Activated CD4-positive, alpha-beta T cell treated with anti-CD3 and anti-CD28 coated beads, Interleukin-2, amount 50 U/mL, for 1 hour (primary cell): ENCODE measurements around the gene SLC39A11.
"Not testable (repeated sequence)": the region's sequence is repeated elsewhere in the genome, so short reads cannot be mapped to it uniquely, and the experiment has no call there.

ENCODE experiments used
- DNase-seq: peaks from one replicate; pipeline ENCODE4 v3.0.0-alpha.2; 2020

SLC39A11 gene

GRCh38 chr17:73105431-73105830 is 12.9 kb upstream of the SLC39A11 start:
- no peak for DNase-seq

- no peak for DNase-seq
Measured at GRCh38 chr17:73104450-73104849, 12.0 kb upstream of the SLC39A11 start.

GRCh38 chr17:73103641-73104335 is 11.3 kb upstream of the SLC39A11 start:
- no peak for DNase-seq

GRCh38 chr17:73101031-73101430 is 8.5 kb upstream of the SLC39A11 start:
- DNase-seq = no peak

- DNase-seq = no peak
Measured at GRCh38 chr17:73100363-73100762, 7.9 kb upstream of the SLC39A11 start.

GRCh38 chr17:73099511-73099910 is 7.0 kb upstream of the SLC39A11 start:
- DNase-seq = no peak

- no peak for DNase-seq
Measured at GRCh38 chr17:73098919-73099318, 6.4 kb upstream of the SLC39A11 start.

- DNase-seq = not testable (repeated sequence)
Measured at GRCh38 chr17:73097973-73098765, 5.7 kb upstream of the SLC39A11 start.

- DNase-seq = no peak
Measured at GRCh38 chr17:73096866-73097265, 4.4 kb upstream of the SLC39A11 start.

- DNase-seq = no peak
Measured at GRCh38 chr17:73096211-73096610, 3.7 kb upstream of the SLC39A11 start.

- no peak for DNase-seq
Measured at GRCh38 chr17:73093286-73093685, 798 bp upstream of the SLC39A11 start.

- no peak for DNase-seq
Measured at GRCh38 chr17:73091770-73092522, 542 bp downstream of the SLC39A11 start.

- DNase-seq = no peak
Measured at GRCh38 chr17:73091410-73091769, 1.1 kb downstream of the SLC39A11 start.

GRCh38 chr17:73090396-73091202 is 1.9 kb downstream of the SLC39A11 start:
- DNase-seq = no peak

GRCh38 chr17:73089322-73090317 is 2.9 kb downstream of the SLC39A11 start:
- DNase-seq = no peak

GRCh38 chr17:73088561-73088960 is 3.9 kb downstream of the SLC39A11 start:
- DNase-seq = no peak

GRCh38 chr17:73083432-73083831 is 9.1 kb downstream of the SLC39A11 start:
- DNase-seq = no peak

GRCh38 chr17:73074566-73074965 is 17.9 kb downstream of the SLC39A11 start:
- DNase-seq = no peak

- DNase-seq = no peak
Measured at GRCh38 chr17:73072219-73072962, 20.1 kb downstream of the SLC39A11 start.

GRCh38 chr17:73071066-73071999 is 21.2 kb downstream of the SLC39A11 start:
- DNase-seq = no peak
